GM12865 (cell line): ENCODE measurements around the gene TRABD.

Source experiments
- DNase-seq: peaks from one replicate; pipeline ENCODE4 v3.0.0; 2010; ENCODE audit warnings: low read depth
- H3K4me3 ChIP-seq: 2 replicates; pipeline ENCODE4 v1.5.1; 2011; ENCODE audit warnings: mild to moderate bottlenecking, low read depth, low read length, control low read depth
- CTCF ChIP-seq: IDR thresholded peaks from 2 replicates; pipeline ENCODE4 v1.5.1; 2011; ENCODE audit warnings: low read length, control low read depth, low read depth, inconsistent platforms; ENCODE audit not compliant: insufficient read depth; ENCODE audit errors: missing control alignments

The TRABD gene

DNA sequence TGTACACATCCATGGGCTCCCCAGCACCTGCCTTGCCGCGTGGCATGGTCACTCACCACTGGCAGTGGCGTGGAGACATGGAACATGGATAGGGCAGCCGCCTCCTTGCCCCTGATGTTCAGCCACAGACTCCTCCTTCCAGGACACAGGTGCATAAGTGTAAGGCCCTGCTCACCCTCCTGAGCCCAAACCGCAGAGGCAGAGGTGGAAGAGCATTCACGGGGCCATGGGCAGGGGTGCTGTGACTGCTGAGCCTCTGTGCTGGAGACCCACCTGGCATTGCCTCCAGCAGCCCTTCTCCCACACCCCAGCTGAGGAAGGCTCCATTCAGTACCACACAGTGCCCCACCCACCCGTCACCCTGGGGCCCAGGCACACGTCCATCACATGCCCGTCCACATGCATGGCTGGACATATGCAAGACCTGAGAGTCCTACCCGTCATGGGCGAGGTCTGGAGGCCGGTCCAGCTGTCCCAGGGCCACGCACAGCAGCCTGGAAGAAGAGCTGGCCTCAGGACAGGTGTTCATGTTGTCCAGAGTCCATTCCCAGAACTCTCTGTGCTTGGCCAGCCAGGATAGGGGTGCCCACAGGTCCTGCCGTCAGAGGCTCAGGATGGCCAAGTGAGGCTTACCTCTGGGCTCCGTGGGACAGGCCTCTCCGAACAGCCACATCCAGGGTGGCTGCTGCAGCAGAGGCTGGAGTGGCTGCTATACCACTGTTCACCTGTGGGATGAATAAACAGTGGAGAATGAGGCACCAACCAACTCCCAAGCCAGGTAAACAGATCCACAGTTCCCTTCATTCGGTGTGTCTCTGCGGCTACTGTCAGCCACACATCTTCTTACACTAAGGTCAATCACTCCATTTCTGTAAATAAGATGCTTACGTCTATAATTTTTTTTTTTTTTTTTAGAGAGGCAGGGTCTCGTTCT, 60.8 kb downstream of the TRABD start:
- TF ChIP-seq CTCF: no peak
- DNase-seq: no peak
- H3K4me3 ChIP-seq: no peak overlapping the region

DNA sequence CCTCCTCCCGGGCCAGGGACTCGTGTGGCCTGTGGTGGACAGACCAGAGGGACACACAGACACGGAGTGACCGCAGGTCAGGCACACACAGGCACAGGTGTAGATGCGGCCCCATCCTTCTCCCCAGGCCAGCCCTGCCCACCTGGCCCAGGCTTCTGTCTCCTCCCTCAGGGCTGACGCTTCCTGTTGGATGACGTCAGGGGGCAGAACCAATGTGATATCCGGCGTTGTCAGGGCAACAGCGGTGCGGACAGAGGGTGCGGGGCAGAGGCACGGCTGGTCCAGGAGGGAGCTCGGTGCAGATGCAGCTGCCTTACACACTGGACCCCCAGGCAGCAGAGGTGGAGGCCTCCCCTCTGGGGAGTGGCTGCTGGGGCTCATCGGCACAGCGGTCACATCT, 62.0 kb downstream of the TRABD start:
- no peak for TF ChIP-seq CTCF
- H3K4me3 ChIP-seq: no peak overlapping the region
- DNase-seq: peak; percentile 86

- DNase-seq: no peak
- H3K4me3 ChIP-seq: no peak overlapping the region
- TF ChIP-seq CTCF: no peak
Measured at GRCh38 chr22:50248196-50249081, 62.7 kb downstream of the TRABD start.
